ENCODE results near the gene TUSC1.

DNA sequence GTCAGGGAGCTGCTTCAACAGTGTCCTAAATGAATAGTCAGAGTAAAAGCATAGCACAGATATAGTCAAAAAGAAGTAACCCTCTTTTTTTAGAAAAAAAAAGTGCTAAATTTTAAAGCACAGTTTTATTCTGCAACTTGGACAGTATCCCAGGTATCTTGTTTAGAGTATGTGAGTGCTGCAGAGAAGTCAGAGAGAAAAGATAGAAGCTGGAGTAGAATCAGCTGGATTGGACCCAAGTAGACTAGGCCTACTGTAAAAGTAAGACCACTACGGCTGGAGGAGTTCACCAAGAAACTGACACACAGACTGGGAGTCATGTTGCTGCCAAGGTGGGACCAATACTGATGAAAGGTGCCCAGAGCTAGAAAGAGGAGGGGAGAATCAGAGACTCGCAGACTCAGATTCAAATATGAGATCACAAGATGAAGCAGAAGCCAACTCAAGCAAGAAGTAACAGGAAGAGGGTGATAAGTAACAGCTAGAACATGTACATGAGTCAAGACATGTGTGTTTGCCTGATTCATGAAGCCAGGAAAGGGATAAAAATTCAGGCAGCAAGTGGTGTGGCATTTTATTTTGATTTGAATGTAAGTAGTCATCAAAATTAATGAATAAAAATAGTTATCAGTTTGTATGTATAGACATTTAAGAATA, 25.6 kb upstream of the TUSC1 start:
- TF ChIP-seq, protein P1, sequence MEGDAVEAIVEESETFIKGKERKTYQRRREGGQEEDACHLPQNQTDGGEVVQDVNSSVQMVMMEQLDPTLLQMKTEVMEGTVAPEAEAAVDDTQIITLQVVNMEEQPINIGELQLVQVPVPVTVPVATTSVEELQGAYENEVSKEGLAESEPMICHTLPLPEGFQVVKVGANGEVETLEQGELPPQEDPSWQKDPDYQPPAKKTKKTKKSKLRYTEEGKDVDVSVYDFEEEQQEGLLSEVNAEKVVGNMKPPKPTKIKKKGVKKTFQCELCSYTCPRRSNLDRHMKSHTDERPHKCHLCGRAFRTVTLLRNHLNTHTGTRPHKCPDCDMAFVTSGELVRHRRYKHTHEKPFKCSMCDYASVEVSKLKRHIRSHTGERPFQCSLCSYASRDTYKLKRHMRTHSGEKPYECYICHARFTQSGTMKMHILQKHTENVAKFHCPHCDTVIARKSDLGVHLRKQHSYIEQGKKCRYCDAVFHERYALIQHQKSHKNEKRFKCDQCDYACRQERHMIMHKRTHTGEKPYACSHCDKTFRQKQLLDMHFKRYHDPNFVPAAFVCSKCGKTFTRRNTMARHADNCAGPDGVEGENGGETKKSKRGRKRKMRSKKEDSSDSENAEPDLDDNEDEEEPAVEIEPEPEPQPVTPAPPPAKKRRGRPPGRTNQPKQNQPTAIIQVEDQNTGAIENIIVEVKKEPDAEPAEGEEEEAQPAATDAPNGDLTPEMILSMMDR (IDR thresholded peaks at IDR 0.05): no peak
- TF ChIP-seq POLR2AphosphoS5 (IDR thresholded peaks at IDR 0.05) (no peak), POLR2A (IDR thresholded peaks at IDR 0.05) (no peak), EP300 (IDR thresholded peaks at IDR 0.05) (no peak)
